IMR-90 (cell line): ENCODE measurements around the gene IL17C. TPM values are rescaled to one million over a fixed set of nuclear protein-coding genes. Genes with fewer than 3 reads are reported as not detected.

ENCODE experiments used
- ATAC-seq: fragments of 200-7000 bp; cut with Tn5 transposase; 2 replicates; pipeline ENCODE4 v1.9.1; 2020; ENCODE audit warnings: low read depth, mild to moderate bottlenecking, moderate library complexity
- BruUV-seq: library from RNA; stranded (reverse); fragments of 400-500 nt; replicated peaks from 2 replicates; lab custom pipeline; 2021; lab: Mats Ljungman, UMichigan
- CTCF ChIA-PET: fragments of 300-600 bp; formaldehyde crosslinking; extraction: SDS; loops from one replicate; lab custom pipeline; 2021; ENCODE audit warnings: antibody characterized with exemption; lab: Yijun Ruan, JAX
- POLR2A ChIA-PET: fragments of 300-600 bp; sonication (Branson Sonifier 250); formaldehyde crosslinking; loops from one replicate; lab custom pipeline; 2022; ENCODE audit warnings: antibody characterized with exemption; ENCODE audit not compliant: unreplicated experiment; lab: Charles Lee
- DNase-seq: peaks from one replicate; pipeline ENCODE4 v3.0.0; 2013
- H2AFZ ChIP-seq: replicated peaks from 2 replicates; pipeline ENCODE3; 2013; ENCODE audit warnings: low read length, mild to moderate bottlenecking; ENCODE audit not compliant: poor library complexity
- H2AK5ac ChIP-seq: 2 replicates; pipeline ENCODE4 v1.6.1; 2013; ENCODE audit warnings: low read depth, low read length, inconsistent platforms
- H2AK9ac ChIP-seq: replicated peaks from 2 replicates; pipeline ENCODE3; 2013; ENCODE audit warnings: mild to moderate bottlenecking, low read depth, low read length, moderate library complexity; ENCODE audit not compliant: poor library complexity
- H2BK120ac ChIP-seq: 2 replicates; pipeline ENCODE4 v1.6.1; 2013; ENCODE audit warnings: low read depth, low read length, inconsistent platforms
- H2BK15ac ChIP-seq: 3 replicates; pipeline ENCODE4 v1.6.1; 2013; ENCODE audit warnings: low read depth, low read length, inconsistent platforms
- H2BK20ac ChIP-seq: 2 replicates; pipeline ENCODE4 v1.6.1; 2013; ENCODE audit warnings: low read depth, mild to moderate bottlenecking, inconsistent platforms, low read length, moderate library complexity
- H2BK5ac ChIP-seq: 2 replicates; pipeline ENCODE4 v1.6.1; 2013; ENCODE audit warnings: mild to moderate bottlenecking, low read depth, low read length, inconsistent platforms; ENCODE audit not compliant: poor library complexity, severe bottlenecking
- H3K14ac ChIP-seq: replicated peaks from 2 replicates; pipeline ENCODE4 v1.6.1; 2013; ENCODE audit warnings: low read depth, low read length, inconsistent platforms
- H3K18ac ChIP-seq: 2 replicates; pipeline ENCODE4 v1.6.1; 2013; ENCODE audit warnings: low read depth, low read length, control low read depth
- H3K23ac ChIP-seq: 2 replicates; pipeline ENCODE4 v1.6.1; 2013; ENCODE audit warnings: low read depth, low read length, inconsistent platforms
- H3K27ac ChIP-seq: 2 replicates; pipeline ENCODE4 v1.5.1; 2013; ENCODE audit warnings: mild to moderate bottlenecking, control low read depth, low read length; ENCODE audit not compliant: insufficient read depth
- H3K27me3 ChIP-seq: 2 replicates; pipeline ENCODE4 v1.6.1; 2013; ENCODE audit warnings: low read length; ENCODE audit not compliant: control insufficient read depth, insufficient read depth
- H3K36me3 ChIP-seq: 2 replicates; pipeline ENCODE4 v1.6.1; 2013; ENCODE audit warnings: low read length, mixed read lengths; ENCODE audit not compliant: control insufficient read depth, insufficient read depth
- H3K4ac ChIP-seq: 2 replicates; pipeline ENCODE4 v1.6.1; 2013; ENCODE audit warnings: low read depth, low read length, inconsistent platforms
- H3K4me1 ChIP-seq: 2 replicates; pipeline ENCODE4 v1.6.1; 2013; ENCODE audit warnings: low read length, mixed read lengths; ENCODE audit not compliant: control insufficient read depth, insufficient read depth
- H3K4me2 ChIP-seq: 2 replicates; pipeline ENCODE4 v1.6.1; 2013; ENCODE audit warnings: low read depth, mild to moderate bottlenecking, control low read depth, low read length, moderate library complexity
- H3K4me3 ChIP-seq: 2 replicates; pipeline ENCODE4 v1.5.1; 2013; ENCODE audit warnings: low read depth, mild to moderate bottlenecking, control low read depth, low read length, moderate library complexity; ENCODE audit not compliant: insufficient read depth
- H3K56ac ChIP-seq: 2 replicates; pipeline ENCODE4 v1.6.1; 2013; ENCODE audit warnings: low read length, inconsistent platforms; ENCODE audit not compliant: insufficient read depth; ENCODE audit errors: extremely low read depth
- H3K79me1 ChIP-seq, 2 experiments: 2 replicates each; pipeline ENCODE4 v1.6.1; 2013; ENCODE audit warnings: low read length in 2 of 2, inconsistent platforms in 1 of 2, low read depth in 1 of 2
- H3K9ac ChIP-seq: 2 replicates; pipeline ENCODE4 v1.6.1; 2013; ENCODE audit warnings: low read depth, low read length, control low read depth
- H3K9me1 ChIP-seq: 2 replicates; pipeline ENCODE4 v1.6.1; 2013; ENCODE audit warnings: low read length, inconsistent platforms; ENCODE audit not compliant: insufficient read depth
- H3K9me3 ChIP-seq: 2 replicates; pipeline ENCODE4 v1.6.1; 2013; ENCODE audit warnings: low read length; ENCODE audit not compliant: control insufficient read depth, insufficient read depth
- H4K20me1 ChIP-seq: 2 replicates; pipeline ENCODE4 v1.6.1; 2013; ENCODE audit warnings: low read length, inconsistent platforms; ENCODE audit not compliant: insufficient read depth
- H4K5ac ChIP-seq: 2 replicates; pipeline ENCODE4 v1.6.1; 2013; ENCODE audit warnings: mild to moderate bottlenecking, low read depth, low read length, control low read depth
- H4K8ac ChIP-seq, 2 experiments: 2 replicates each; pipeline ENCODE4 v1.6.1; 2013; ENCODE audit warnings: low read depth in 2 of 2, low read length in 2 of 2, control low read depth in 1 of 2, inconsistent platforms in 1 of 2
- H4K91ac ChIP-seq: 2 replicates; pipeline ENCODE4 v1.6.1; 2013; ENCODE audit warnings: low read depth, low read length, inconsistent platforms; ENCODE audit not compliant: insufficient read depth
- BHLHE40 ChIP-seq: fragments of 150-350 bp; IDR thresholded peaks from 2 replicates; pipeline ENCODE4 v1.6.1; 2016; ENCODE audit warnings: mild to moderate bottlenecking, low read depth, low read length
- CEBPB ChIP-seq: IDR thresholded peaks from 2 replicates; pipeline ENCODE4 v1.6.1; 2012; ENCODE audit warnings: low read depth, low read length, improper control_type of control experiment
- CHD1 ChIP-seq: IDR thresholded peaks from 2 replicates; pipeline ENCODE4 v1.6.1; 2012; ENCODE audit warnings: low read depth, low read length, improper control_type of control experiment
- CTCF ChIP-seq: conservative IDR thresholded peaks from 2 replicates; pipeline ENCODE4 v1.5.1; 2012; ENCODE audit warnings: mild to moderate bottlenecking, low read depth, low read length, improper control_type of control experiment
- FOS ChIP-seq: fragments of 150-350 bp; IDR thresholded peaks from 2 replicates; pipeline ENCODE4 v1.6.1; 2016; ENCODE audit warnings: low read depth, low read length
- MAFK ChIP-seq: IDR thresholded peaks from 2 replicates; pipeline ENCODE4 v1.6.1; 2012; ENCODE audit warnings: low read depth, low read length, improper control_type of control experiment
- MAZ ChIP-seq: IDR thresholded peaks from 2 replicates; pipeline ENCODE4 v1.6.1; 2012; ENCODE audit warnings: low read depth, mild to moderate bottlenecking, low read length, improper control_type of control experiment, moderate library complexity, borderline replicate concordance
- MXI1 ChIP-seq: IDR thresholded peaks from 2 replicates; pipeline ENCODE4 v1.6.1; 2012; ENCODE audit warnings: low read depth, mild to moderate bottlenecking, low read length, moderate library complexity, borderline replicate concordance
- NFE2L2 ChIP-seq: fragments of 150-350 bp; IDR thresholded peaks from 2 replicates; pipeline ENCODE4 v1.6.1; 2016; ENCODE audit warnings: low read depth, mild to moderate bottlenecking, low read length
- POLR2A ChIP-seq: IDR thresholded peaks from 2 replicates; pipeline ENCODE4 v1.6.1; 2012; ENCODE audit warnings: mild to moderate bottlenecking, low read depth, low read length
- RAD21 ChIP-seq: IDR thresholded peaks from 2 replicates; pipeline ENCODE4 v1.6.1; 2012; ENCODE audit warnings: low read length, improper control_type of control experiment
- RFX5 ChIP-seq: IDR thresholded peaks from 2 replicates; pipeline ENCODE4 v1.8.0; 2012; ENCODE audit warnings: low read depth, mild to moderate bottlenecking, low read length, moderate library complexity
- SMC3 ChIP-seq: fragments of 150-350 bp; IDR thresholded peaks from 2 replicates; pipeline ENCODE4 v1.6.1; 2016; ENCODE audit warnings: low read depth, mild to moderate bottlenecking, antibody characterized with exemption, low read length, moderate library complexity
- USF2 ChIP-seq: fragments of 150-350 bp; IDR thresholded peaks from 2 replicates; pipeline ENCODE4 v1.6.1; 2017; ENCODE audit warnings: mild to moderate bottlenecking, antibody characterized with exemption, low read length, low read depth
- WGBS, 2 experiments: methylation state at CpG; one replicate each; pipeline versions ENCODE4 v1.1.5 to v1.1.7; 2013; ENCODE audit warnings: missing lambda C conversion rate in 2 of 2; ENCODE audit not compliant: insufficient read length in 1 of 2; ENCODE audit errors: extremely low coverage in 2 of 2; 5-methylcytosine and 5-hydroxymethylcytosine counted together
- dilution Hi-C: fragments of 300-500 bp; cut with HindIII; formaldehyde crosslinking; loops from one replicate; pipeline ENCODE4 v1.14.3; 2018; ENCODE audit warnings: low sequenced_read_pairs; ENCODE audit not compliant: unreplicated experiment
- in situ Hi-C: fragments of 300-500 bp; cut with MboI; formaldehyde crosslinking; loops from 3 replicates; pipeline ENCODE4 v1.14.3; 2019; ENCODE audit warnings: low sequenced_read_pairs, inconsistent platforms, mixed read lengths
- intact Hi-C: fragments of 100-400 bp; cut with micrococcal nuclease; formaldehyde crosslinking; loops from 2 replicates; pipeline ENCODE4 v1.10.0; 2022
- polyA plus RNA-seq, 3 experiments: library from polyadenylated mRNA; depleted of rRNA; stranded (reverse); fragments of >200 nt; gene quantifications; 2 replicates each; pipeline ENCODE4 v1.2.3, GENCODE V29; 2012; ENCODE audit warnings: low replicate concordance in 1 of 3
- total RNA-seq: library from RNA; depleted of rRNA; stranded (reverse); fragments of >200 nt; gene quantifications from 2 replicates; pipeline ENCODE4 v1.2.3, GENCODE V29; 2012
- TF ChIP-seq, protein P1 (sequence below): fragments of 150-350 bp; IDR thresholded peaks from 2 replicates; pipeline ENCODE4 v1.6.1; 2016; ENCODE audit warnings: low read depth, mild to moderate bottlenecking, low read length, moderate library complexity, borderline replicate concordance

The IL17C gene
- total and polyA plus RNA-seq, 2 of the 4 experiments (the other 2 are of a cell fraction) = 0.09 TPM; not detected in 1

DNA sequence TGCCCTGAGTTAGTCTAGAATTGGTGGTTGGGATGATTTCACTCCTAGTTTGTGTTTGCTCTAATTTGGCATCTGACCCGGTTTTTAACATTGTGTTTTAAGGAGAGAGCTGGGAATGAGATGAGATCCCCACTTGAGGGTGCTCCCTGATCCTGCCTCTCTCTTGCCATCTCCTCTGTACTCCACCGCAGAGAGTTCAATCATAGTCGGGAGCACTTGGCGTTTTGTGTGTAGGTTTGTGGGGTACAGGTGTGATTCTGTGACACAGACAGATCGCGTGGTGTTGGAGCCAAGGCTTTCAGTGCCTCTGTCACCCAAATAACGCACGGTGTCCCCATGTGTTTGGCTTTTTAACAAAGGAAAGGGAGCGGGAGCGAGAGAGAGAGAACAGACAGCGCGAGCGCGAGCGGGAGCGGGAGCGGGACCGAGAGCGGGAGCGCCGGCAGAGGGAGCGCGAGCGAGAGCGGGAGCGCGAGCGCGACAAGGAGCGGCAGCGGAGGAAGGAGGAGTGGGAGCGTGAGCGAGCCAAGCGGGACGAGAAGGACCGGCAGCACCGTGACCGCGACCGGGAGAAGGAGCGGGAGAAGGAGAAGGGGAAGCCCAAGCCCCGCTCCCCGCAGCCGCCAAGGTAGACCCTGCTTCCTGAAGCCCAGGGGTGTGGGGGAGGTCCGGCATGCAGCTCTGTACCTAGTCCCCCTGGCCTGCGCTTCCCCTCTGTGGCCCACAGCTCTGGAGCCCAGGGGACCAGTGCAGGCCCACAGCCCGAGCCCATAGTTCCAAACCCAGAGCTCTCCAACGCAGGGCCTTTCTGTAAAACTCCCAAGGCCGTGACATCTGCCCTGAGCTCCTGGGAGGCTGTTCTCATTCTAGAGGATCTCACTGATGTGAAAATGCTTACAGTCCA is 27.2 kb upstream of the IL17C start:
- H2BK5ac ChIP-seq = no peak overlapping the region
- no peak overlapping the region for H2BK120ac ChIP-seq
- ChIA-PET POLR2A (no interaction called here), CTCF (no interaction called here)
- H2BK20ac ChIP-seq = no peak overlapping the region
- BruUV-seq = no TSS peak
- peaks cover 10 to 53% of the 10 kb centered on the region in 2 experiments; a peak in 3 of 4 replicates for H3K79me1 ChIP-seq
- dilution Hi-C loops = no loop called here
- H3K27ac ChIP-seq = no peak overlapping the region
- no peak overlapping the region for H4K8ac ChIP-seq
- no peak overlapping the region for H4K91ac ChIP-seq
- no peak overlapping the region for H2AFZ ChIP-seq
- intact Hi-C loops = no loop called here
- ATAC-seq (no peak), DNase-seq (no peak)
- TF ChIP-seq, protein P1, sequence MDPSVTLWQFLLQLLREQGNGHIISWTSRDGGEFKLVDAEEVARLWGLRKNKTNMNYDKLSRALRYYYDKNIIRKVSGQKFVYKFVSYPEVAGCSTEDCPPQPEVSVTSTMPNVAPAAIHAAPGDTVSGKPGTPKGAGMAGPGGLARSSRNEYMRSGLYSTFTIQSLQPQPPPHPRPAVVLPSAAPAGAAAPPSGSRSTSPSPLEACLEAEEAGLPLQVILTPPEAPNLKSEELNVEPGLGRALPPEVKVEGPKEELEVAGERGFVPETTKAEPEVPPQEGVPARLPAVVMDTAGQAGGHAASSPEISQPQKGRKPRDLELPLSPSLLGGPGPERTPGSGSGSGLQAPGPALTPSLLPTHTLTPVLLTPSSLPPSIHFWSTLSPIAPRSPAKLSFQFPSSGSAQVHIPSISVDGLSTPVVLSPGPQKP = no peak
- TF ChIP-seq CTCF (no peak), NFE2L2 (no peak), RFX5 (no peak), SMC3 (no peak), MAZ (no peak), FOS (no peak), RAD21 (no peak), BHLHE40 (no peak), POLR2A (no peak), CEBPB (no peak), MXI1 (no peak), CHD1 (no peak), USF2 (no peak), MAFK (no peak)
- H3K23ac ChIP-seq = no peak overlapping the region
- no peak overlapping the region for H3K4me2 ChIP-seq
- H3K4me3 ChIP-seq = no peak overlapping the region
- H3K36me3 ChIP-seq = peaks cover 40% of the 10 kb centered on the region
- no peak overlapping the region for H3K9ac ChIP-seq
- H2BK15ac ChIP-seq = no peak overlapping the region
- WGBS, 2 experiments = 76% methylated on average over 34 of the region's 49 CpGs; no CpG with 5 or more reads in 1 of the 2 experiments
- no peak overlapping the region for H2AK9ac ChIP-seq
- peaks cover 11% of the 10 kb centered on the region for H3K4me1 ChIP-seq
- H4K5ac ChIP-seq = no peak overlapping the region
- in situ Hi-C loops = no loop called here
- H3K4ac ChIP-seq = no peak overlapping the region
- no peak overlapping the region for H3K56ac ChIP-seq
- H2AK5ac ChIP-seq = no peak overlapping the region
- peaks cover 51% of the 10 kb centered on the region for H4K20me1 ChIP-seq
- no peaks in the 10 kb centered on the region for H3K27me3 ChIP-seq
- no peaks in the 10 kb centered on the region for H3K9me3 ChIP-seq
- peaks cover 7% of the 10 kb centered on the region; the same call in 1 of the 2 replicates for H3K9me1 ChIP-seq
- H3K18ac ChIP-seq = no peak overlapping the region
- no peak overlapping the region for H3K14ac ChIP-seq
